GM10847 (cell line): ENCODE results near the gene ASPM.

Source experiments
- POLR2A ChIP-seq: IDR thresholded peaks from 2 replicates; pipeline ENCODE4 v1.6.1; 2011; ENCODE audit not compliant: insufficient read length; ENCODE audit errors: extremely low read depth

Gene ASPM

DNA sequence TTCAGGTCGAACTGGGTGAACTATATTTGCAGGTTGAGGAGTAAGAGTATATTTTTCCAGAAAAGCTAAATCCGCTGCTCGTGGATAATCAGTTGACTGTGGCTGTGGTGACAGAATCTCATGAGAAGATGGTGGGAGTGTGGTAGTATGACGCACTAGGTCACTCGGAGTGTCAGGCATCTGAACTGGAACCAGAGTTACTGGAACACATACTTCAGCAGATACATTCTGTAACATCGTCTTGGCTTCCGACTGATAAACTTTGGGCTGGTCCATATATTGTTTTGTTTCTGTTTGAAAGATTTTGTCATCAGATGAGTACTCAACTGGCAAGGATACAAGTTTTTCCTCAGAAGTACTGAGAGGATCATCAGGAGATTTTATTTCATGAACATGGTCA is 13.0 kb upstream of the ASPM start:
- no peak for TF ChIP-seq POLR2A

DNA sequence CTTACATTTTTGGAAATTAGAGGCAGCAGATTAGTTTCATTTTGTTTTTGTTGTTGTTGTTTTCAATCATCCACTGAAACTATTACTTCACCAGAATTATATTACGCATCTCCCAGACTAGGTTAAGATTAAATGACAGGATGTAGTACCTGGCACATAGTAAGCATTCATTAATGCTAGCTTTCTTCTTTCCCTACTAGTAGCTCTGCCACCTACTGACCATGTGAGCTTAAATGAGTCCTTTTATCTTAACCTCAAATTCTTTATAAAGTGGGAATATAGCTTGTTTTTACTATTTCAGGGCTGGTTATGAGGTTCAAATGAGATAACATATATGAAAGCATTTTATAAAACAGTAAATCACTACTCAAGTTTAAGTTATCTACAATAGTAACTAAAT is 10.2 kb upstream of the ASPM start:
- TF ChIP-seq POLR2A = no peak

DNA sequence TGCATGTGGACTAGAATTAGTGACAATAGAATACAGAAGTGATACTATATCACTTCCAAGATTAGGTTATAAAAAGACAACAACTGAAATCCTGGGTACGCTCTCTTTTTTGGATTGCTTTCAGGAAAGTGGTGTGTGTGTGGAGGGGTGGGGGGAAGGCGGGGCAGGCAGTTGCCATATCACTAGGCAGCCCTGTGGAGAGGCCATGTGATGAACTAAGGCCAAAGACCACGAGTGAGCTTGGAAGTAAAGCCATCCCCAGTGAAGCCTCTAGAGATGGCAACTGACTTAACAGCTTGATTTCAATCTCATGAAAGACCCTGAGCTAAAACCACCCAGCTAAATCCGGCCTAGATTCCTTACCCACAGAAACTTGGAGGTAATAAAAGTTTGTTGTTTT is 6.2 kb upstream of the ASPM start:
- TF ChIP-seq POLR2A = no peak

DNA sequence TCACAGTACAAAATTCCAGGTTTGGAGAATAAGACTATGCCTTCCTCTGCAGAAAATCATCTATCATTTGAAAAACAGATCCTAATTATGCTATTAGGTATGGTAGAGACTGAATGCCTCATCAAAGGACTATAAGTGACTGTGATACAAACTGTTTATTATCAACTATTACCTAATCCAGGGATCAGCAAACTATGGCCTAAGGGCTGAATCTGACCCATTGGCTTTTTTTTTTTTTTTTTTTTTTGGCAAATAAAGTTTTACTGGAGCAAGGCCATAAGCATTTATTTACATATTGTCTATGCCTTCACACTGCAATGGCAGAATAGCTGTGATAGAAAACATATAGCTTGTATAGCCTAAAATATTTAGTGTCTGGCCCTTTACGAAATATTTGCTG is 4.7 kb upstream of the ASPM start:
- no peak for TF ChIP-seq POLR2A

DNA sequence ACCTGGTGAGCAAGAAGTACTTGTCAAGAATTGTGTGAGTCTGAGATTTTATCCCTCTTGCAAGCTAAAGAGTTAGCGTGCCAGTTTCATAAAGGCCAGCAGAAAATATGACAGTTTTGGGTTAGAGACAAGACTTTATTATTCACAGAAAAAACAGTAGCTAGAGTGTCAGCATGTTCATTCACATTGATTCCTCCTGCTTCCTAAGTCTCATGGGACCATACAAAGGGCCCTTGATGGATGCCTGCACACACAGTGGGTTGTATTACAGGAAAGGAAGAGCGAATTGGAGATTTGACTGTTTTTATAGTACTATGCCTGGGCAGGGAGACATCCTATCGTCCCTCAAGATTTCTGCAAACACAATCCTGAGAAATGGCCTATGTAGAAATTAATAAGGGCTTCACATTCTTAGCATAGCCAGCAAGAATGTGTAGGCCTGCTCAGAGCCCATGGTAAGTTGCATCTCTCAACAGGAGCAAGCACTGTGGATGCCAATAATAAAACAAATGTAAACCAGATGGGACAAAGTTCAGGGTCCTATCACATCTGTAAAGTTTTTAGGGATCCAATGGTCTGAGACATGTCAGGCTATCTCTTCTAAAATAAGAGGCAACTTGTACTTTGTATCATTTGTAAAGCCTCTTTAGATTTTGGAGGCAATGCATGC is 4.0 kb upstream of the ASPM start:
- no peak for TF ChIP-seq POLR2A

DNA sequence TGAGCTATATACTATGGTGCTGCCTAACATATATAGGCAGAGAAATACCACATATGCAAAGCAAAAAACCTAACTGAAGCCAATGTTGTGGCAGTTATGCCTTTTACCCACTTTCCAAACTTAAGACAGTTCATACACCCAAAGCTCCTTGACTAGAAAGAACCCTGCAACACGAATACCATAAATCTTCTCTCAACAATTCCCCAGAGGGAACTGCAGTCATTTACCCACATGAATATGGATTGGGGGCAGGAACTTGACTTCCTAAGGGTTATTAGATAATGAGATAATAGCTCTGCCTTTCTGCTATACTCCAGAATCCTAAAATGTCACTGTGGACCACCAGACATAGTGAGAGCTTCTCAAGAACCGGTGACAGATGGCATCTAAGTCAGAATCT is 2.9 kb upstream of the ASPM start:
- no peak for TF ChIP-seq POLR2A

DNA sequence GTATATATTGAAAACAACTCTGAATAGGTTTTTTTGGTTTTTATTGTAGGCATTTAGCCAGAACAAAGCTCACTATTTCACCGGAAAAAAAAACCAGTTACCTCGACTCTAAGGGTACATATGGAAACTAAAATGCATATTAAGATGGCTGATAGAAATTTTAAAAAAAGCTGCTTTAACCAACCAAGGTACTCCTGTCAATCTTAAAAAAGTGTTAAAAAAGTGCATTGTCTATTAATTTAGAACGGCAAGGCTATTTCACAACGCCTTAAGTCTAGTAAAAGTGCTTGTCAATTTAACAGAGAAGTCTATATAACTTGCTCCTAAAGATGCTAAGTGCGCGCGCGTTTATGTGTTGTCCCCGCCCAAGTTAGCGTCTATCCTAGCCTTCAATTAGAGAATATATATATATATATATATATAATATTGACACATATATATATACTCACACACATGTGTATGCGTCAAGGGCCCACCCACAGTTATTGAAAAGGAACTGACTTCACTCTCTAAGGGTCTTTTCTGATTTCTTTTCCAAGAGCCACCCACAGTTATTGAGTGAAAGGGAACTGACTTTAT is 934 bp downstream of the ASPM start:
- no peak for TF ChIP-seq POLR2A

DNA sequence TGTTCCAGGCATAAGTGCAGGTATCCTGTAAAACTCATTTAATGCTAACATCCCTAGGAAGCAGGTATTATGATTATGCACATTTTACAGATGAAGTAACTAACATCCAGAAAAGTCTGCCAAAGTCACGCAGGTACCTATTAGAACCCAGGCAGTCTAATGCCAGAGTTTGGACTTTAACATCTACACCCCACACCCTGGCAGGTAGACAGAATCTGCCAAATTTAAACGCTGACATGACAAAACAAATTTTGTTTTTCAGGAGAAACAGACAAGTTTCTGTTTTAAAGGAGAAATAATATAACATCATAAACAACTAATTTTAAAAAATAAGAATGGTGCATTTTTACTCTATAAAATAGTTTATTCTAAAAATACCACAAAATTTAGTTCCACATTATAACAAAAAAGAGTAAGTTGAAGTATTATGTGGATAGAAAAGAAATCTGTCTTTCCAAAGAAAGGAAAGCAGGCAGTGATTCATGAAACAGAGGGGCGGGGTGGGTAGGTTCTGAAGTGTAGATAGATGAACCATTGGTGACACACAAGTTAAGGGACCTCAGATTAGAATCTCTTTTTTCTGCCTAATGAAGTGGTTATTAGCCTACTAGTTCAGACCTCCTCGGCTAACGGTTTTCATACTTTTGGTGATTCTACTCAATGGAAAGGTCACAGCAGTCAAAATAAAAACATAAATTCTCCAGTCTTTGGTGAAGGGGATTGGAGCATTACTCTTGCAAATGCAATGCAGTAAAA is 1.7 kb downstream of the ASPM start:
- TF ChIP-seq POLR2A = no peak

DNA sequence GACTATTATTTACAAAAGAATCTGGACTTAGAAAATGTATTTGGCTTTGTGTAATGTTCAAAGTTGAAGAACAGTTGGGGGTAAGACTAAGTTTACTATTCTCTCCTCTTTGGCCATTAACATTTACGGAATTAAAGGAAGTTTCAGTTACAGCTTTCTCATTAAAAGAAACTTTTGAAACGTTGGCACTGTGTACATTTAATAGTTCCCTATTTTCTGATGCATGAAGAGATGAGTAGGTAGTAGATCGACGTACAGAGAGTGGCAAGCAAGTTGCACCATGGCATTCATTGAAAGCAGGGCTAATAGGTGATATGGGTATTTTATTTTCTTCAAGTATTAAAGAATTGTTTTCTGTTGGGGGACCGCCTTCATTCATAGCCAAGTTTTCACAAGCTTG is 3.2 kb downstream of the ASPM start:
- no peak for TF ChIP-seq POLR2A

DNA sequence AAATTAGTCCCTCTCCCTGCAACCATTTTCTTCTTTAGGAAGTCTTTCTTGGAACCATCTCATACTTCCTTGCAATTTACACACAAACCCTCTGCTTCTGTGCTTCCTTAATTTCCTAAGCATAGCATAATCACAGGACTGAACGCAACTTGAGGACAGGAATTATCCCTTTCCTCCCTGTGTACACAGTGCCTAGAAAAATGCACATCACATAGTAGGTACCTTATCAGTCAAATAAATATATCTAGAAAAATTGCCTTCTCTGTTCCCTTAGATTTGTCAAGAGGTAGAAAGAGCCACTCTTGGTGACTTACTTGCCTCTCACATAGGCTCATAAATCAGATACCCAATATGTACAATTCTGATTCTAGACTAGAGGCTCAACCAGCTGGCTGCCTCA is 4.9 kb downstream of the ASPM start:
- no peak for TF ChIP-seq POLR2A

DNA sequence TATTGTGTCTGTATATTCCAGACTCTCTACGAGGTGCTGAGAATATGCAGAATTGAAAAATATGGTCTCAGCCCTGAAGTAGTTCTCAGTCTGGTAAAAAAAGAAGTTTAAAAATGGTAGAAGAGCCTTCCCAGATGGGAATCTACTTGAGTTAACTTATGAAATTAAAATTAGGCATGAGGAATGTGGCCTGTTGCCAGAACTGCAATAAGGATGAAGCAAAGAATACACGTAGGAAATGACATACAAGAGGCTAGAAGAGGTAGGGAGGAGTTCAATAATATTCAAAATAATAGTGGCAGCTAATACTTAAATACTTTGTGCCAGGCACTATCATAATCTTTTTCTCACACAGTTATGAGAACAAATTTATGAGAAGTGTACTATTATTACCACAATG is 6.3 kb downstream of the ASPM start:
- no peak for TF ChIP-seq POLR2A

DNA sequence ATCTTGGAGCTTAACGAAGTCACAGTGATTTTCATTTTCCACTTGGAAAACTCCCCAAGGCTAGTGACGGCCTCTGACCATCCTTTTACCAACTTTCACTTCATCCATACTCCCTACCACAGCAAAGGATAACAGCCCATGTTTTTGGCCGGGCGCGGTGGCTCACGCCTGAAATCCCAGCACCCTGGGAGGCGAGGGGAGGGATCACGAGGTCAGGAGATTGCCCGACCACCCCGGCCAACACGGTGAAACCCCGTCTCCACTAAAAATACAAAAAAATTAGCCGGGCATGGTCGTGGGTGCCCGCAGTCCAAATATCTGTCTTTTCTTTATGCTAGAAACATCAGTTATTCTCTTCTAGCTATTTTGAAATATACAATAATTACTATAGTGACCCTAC is 7.3 kb downstream of the ASPM start:
- no peak for TF ChIP-seq POLR2A

DNA sequence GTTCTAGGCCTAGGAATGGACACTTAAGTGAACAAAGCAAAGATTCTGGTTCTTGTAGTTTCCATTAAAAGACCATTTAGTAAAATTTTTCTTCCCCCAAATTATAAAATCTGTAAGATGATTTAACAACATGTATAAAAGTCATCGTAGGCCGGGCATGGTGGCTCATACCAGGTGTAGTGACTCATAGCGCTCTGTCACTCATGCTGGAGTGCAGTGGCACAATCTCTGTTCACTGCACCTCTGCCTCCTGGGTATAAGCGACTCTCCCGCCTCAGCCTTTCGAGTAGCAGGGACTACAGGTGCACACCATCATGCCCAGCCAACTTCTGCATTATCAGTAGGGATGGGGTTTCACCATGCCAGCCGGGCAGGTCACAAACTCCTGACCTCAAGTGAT is 9.1 kb downstream of the ASPM start:
- no peak for TF ChIP-seq POLR2A

DNA sequence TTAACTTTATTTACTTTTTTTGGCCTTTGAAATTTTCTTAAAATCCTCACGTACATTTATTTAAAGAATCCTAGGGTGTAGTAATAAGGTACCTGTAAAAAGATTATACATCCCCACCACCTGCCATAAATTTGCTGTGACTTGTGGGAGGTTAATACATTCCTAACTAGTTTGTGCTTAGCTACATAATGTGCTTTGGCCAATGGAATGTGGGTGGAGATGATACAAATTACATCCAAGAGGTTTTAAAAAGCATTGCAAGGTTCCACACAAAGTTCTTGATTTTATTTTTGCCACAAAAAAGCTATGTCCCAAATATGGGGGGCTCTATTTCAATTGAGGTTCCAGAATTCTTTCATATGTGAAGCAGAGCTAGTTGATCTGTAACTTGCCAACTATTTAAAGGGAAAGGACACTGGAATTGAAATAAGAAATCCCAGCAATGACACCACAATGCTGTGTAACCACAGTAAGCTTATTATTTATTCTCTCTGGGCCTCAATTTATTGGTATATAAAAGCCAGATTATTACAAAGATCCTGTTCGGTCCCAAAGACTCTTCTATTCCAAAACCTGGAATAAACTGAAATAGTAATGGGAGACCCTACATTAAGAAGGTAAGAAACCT is 15.7 kb downstream of the ASPM start:
- no peak for TF ChIP-seq POLR2A

DNA sequence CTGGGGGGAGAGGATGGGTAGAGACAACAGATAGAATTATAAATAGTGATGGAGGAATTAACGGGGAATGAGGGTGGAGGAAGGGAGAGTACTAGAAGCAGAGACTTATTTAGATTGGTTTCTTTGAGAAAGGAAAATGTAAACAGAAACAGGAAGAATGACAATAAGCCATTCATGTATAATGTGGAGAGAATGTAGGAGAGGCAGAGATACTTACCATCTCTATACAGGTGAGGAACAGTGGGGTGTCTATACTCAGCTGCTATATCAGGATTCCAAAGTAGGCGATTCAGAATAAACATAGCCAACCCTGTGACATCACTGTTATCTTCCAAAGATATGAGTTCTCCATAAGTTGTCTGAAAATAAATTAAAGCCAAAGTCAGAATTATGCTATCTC is 16.8 kb downstream of the ASPM start:
- TF ChIP-seq POLR2A = no peak

DNA sequence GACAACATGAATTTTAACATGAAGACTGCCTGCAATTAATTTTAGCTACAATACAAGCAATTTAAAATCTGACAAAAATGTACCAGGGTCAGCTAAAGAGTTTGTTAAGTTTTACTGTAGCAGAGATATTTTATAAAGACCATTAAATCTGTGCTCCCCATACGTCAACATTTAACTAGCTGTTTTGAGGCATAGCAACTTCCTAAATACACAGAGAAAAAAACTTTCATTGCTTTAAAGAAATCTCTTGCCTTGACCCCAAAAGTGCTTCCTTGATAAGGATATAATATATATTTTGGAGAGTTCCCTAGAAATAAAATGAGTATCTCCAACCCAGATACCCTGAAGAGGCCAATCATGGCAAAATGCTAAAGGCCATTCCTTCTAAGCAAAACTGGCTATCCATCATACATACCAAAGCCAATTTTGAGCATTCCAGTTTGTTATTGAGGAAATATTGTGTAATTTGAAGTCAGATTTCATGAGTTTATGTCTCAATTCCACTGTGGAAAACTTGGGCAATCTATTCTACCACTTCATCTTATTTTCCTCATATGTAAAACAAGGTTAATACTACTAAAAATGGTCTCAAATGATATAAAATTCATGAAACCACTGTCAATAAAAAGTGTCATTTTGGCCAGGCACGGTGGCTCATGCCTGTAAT is 19.1 kb downstream of the ASPM start:
- TF ChIP-seq POLR2A = no peak
